IPS DF 4.7 (cell line): ENCODE measurements around the gene DTD2.
"Not testable (repeated sequence)": the region's sequence is repeated elsewhere in the genome, so short reads cannot be mapped to it uniquely, and the experiment has no call there.

Experiments used
- DNase-seq: peaks from one replicate; pipeline ENCODE4 v3.0.0-alpha.2; 2013; ENCODE audit warnings: low spot score; ENCODE audit errors: extremely low read depth

DTD2 gene

DNA sequence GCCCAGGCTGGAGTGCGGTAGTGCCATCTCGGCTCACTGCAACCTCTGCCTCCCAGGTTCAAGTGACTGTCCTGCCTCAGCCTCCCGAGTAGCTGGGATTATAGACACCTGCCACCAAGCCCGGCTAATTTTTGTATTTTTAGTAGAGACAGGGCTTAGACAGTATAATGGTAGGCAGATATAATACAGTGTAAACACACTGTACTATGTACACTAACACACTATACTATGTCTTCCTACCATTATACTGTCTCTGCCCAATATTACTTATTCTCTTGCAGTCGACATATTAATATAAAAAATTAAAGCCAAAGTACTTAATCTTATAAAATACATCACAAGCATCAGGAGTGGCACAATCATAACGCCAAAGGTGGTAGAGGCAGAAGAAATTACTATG is 15.0 kb downstream of the DTD2 start:
- no peak for DNase-seq

DNA sequence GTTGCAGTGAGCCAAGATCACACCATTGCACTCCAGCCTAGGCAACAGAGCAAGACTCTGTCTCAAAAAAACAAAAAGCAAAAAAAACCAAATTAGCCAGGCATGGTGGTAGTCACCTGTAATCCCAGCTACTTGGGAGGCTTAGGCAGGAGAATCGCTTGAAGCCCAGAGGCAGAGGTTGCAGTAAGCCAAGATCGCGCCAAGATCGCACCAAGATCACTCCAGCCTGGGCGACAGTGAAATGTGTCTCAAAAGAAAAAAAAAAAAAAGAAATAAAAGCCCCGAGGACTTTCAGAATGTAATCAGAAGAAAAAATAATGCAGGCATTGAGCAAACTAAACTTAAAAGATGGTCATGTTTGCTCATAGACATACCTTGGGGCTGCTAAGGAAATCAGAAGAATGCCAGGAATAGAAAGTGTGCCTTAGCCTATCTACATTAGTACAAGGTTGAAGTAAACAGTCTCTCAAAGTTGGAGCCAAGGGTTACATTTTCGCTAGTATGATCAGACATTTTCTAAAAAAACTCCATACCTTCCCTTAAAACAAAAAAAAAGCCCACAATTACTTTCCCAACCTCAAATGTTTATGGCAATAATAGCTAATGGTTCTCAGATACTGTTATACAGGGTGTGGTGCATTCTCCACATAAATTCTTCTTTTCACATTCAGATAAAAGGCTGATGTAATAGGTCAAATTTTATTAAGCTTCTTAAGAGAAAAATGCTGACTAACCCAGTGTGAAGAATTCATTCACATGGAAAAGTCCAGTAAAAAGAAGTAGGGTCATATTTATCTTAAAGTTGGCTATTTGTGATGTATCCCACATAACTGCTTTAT is 15.8 kb downstream of the DTD2 start:
- no peak for DNase-seq

DNA sequence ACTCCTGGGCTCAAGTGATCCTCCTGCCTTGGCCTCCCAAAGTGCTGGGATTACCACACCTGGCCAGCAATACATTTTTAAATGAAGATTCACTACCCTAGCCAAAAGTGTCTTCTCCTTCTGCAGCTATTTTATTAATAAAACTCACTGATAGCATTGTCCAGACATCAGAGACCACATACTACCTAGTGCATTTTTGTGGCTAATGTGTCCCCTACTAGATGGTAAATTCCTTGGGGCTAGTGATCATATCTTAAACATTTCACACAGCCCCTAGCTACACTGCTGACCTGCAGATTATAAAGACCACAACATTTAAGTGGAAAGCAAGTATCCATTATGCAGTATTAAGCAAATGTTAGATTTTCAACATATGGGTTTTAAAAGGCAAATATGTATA is 17.0 kb downstream of the DTD2 start:
- DNase-seq, result no peak

DNA sequence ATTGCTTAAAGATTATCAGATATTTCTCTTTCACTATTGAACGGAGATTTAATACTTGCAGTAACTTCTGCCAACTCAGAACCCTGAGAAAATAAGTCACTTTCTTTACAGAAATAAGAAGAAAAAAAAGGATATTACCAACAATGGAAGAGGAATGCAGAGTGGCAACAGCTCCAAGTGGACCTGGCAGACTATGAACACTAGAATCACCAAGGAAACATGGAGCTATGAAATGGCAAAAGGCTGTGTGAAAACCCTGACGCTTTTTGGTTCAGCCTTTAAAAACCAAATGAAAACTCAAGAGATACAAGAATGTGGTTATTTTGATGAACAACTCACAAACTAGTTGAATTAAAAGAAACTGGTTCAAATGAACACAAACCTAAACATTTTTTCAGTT is 17.7 kb downstream of the DTD2 start:
- DNase-seq, result no peak

DNA sequence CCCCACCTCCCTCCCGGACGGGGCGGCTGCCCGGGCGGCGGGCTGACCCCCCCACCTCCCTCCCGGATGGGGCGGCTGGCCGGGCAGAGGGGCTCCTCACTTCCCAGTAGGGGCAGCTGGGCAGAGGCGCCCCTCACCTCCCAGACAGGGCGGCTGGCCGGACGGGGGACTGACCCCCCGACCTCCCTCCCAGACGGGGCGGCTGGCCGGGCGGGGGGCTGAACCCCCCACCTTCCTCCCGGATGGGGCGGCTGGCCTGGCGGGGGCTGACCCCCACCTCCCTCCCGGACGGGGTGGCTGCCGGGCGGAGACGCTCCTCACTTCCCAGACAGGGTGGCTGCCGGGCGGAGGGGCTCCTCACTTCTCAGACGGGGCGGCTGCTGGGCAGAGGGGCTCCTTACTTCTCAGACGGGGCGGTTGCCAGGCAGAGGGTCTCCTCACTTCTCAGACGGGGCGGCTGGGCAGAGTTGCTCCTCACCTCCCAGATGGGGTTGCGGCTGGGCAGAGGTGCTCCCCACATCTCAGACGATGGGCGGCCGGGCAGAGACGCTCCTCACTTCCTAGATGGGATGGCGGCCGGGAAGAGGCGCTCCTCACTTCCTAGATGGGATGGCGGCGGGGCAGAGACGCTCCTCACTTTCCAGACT is 20.1 kb downstream of the DTD2 start:
- not testable (repeated sequence) for DNase-seq

DNA sequence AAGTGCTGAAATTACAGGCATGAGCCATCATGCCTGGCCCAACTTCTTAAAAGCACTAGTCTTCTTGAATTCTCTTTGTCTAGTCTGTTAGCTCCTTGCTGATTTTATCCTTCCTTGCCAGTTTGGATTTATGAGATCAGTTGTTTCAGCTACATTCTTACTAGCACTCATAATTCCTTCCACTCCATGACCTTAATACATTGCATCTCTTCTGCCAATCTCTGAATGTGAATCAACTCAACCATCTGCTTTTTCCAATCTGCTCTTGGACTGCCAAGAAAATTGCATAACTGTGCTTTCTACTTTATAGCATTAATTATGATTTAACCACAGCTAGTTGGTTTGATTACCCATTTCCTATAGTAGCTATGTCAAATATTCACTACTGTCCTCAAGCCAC is 22.0 kb downstream of the DTD2 start:
- DNase-seq, result no peak

DNA sequence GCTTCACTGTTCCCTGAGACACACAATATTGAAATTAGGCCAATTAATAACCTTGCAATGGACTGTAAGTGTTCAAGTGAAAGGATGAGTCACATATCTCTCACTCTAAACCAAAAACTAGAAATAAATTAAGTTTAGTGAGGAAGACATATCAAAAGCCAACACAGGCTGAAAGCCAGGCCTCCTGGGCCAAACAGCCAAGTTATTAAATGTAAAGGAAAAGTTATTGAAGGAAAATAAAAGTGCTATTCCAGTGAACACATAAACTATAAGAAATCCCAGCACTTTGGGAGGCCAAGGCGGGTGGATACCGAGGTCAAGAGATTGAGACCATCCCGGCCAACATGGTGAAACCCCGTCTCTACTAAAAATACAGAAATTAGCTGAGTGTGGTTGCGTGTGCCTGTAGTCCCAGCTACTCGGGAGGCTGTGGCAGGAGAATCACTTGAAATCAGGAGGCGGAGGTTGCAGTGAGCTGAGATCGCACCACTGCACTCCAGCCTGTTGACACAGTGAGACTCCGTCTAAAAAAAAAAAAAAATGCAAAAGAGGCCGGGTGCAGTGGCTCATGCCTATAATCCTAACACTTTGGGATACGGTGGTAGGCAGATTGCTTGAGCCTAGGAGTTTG is 26.6 kb downstream of the DTD2 start:
- DNase-seq, result no peak

DNA sequence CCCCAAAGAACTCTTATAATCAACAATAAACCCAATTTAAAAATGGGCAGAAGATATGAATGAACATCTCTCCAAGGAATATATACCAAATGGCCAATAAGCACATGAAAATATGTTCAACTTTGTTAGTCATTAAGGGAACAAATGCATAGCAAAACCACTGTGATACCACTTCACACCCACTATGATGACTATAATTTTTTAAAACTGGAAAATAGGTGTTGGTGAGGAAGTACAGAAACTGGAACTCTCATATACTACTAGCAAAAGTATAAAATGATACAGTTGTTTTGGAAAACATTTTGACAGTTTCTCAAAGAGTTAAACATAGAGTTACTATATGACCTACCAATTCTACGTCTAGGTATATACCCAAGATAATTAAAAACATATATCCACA is 27.5 kb downstream of the DTD2 start:
- DNase-seq, result no peak

DNA sequence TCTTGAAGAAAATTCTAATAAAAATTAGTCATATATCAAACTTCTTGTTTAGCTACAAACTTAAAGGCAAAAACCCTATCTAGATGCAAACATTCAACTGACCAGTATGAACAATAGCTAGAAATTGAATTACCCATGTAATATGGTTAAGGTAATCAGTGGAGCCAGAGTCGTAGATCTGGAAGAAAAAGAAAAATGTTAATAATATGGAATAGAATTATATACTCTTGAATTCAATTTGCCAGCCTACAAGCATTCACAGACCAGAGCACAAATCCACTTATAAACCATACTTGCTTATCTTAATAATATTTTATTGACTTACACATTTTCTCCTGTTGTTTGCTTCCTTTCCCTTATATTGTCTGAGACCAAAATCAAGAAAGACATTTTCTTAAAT is 29.3 kb downstream of the DTD2 start:
- no peak for DNase-seq

DNA sequence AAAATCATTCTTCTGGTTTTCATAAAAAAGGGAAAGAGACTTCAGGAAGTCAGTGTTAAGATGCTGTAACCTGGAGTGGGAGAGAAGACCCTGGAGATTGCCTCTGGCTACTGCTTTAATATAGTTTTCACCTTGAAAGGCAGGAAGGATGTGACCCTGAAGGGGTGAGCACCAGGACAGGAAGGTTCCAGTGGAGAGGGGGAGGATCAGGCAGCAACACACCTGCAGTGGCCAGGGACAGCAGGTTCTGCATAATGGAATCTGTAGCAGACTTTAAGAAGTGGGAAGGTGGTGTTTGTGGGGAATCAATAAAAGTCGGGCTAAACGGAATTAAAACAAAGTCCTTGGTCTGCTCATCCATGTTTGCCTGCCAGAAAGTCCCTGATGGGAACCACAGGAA is 30.6 kb downstream of the DTD2 start:
- DNase-seq, result no peak

DNA sequence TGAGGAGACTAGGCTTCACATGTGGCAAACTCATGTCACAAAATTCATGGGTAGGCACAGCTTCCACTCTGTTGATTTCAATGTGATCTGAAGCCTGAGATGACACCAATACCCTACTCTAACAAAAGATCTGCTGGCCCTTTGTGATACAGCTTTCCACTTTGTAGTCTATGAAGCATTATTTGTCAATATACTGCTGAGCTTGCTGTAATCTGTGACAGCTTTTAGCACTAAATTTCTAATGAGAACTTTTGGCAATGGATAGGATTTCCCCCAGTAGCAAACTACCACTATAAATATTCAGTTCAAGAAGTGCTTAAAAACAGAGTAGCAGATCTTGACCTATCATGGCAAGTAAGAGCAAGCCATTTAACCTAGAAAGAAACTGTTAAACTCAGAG is 31.4 kb downstream of the DTD2 start:
- no peak for DNase-seq

DNA sequence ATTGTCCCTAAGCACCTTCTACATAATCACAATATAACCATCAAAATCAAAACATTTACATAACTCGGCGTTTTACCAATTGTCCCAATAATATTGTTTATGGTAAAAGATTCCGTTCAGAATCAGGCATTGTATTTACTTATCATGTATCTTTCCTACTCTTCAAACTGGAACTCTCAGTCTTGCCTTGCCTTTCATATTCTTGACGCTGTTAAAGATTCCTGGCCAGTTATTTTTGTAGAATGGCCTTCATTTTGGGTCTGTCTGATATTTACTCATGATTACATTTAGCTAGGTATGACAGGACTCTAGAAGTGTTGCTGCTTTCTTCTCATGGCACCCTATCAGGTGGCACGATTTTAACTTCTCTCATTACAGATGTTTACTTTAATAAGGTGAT is 36.1 kb downstream of the DTD2 start:
- no peak for DNase-seq

DNA sequence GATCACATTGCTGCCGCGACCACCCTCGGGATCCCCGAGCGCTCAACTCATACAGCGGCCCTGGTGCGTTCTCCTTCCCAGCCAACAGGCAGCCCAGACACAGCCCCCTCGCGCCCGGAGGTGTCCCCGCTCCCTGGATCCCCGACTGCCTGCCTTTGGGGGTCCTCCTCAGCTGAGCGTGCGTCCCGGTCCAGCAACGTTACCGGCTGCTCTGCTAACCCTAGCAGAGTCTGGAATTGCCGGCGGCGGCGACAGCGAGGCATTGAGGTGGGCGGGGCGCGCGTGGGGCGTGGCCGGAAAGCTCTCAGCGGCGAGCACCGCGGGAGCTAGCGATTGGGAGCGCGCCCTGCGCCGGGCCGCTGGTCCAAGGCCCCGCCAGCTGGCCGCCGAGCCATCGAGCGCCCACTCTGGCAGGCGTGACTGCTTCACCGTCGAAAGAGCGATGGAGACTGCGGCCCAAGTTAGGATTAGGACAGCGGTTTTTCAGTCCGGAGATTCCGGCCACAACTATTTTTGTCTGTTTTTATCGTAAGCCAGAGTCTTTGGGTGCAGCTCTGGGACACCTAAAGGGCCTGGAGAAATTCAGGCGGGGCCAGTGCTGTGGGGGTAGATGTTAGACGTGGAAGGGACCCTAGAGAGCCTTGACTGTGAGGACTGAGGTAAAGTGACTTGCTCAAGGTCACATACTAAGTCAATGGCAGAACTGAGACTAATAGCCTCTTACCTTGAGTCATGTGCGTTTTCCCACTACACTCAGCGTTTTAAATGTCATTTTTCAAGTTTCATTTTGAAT is 36.8 kb downstream of the DTD2 start, which contains the start of gene HEATR5A:
TSS of gene HEATR5A (minus strand) at position 232 of the 793 bp plus-strand sequence. CDS start 17,575 bp downstream, outside the sequence.
- peak; percentile 66 for DNase-seq

DNA sequence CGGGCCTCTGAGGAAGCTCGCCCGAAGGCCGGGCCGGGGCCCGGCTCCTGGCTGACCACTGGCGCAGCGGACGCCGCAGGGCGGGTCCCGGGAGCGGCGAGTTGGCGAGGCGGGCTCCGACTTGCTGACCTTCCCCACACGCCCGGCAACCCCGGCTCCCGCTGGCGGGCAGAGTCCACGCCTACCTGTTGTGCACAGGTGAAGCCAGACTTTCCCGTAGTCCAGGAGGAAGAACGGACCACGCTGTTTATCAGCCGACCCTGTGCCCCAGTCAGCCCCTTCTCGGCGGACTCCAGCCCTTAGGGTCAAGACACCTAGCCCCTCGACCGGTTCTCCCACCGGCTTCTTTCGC is 37.4 kb downstream of the DTD2 start:
- DNase-seq, result no peak

DNA sequence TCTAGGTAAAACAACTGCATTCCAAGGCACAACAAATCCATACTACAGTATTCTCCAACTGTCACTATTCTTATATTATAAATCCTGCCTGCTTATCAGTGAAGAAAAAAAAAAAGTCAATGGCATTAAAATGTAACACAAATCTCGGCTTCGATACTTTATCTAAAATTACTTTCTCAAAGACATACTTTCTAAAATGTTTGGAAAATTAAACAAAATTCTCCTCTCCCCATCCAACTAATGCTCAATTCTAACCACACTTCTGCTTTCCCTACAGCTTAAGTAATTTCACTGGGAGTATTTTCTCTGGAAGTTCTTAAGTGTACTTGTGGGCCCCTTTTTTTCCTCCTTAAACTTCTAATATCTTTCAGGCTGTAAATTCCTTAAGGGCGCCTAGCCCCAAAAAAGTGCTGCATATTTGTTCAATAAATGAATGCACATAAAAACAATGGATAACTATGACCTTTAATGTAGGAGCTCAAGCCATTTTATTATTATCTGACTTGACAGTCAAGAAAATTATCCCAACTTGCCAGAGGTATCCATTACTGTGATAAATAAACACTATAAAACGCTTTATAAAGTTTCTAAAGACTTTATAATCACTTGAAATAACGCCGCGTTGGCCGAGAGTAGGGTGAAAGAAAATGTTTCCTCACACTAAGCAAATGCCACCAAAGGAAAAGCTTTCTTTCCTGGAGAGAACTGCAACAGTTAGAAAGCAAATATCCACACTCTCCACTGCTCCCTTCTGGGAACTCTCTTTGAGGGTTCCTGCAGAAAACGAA is 37.9 kb downstream of the DTD2 start:
- no peak for DNase-seq

DNA sequence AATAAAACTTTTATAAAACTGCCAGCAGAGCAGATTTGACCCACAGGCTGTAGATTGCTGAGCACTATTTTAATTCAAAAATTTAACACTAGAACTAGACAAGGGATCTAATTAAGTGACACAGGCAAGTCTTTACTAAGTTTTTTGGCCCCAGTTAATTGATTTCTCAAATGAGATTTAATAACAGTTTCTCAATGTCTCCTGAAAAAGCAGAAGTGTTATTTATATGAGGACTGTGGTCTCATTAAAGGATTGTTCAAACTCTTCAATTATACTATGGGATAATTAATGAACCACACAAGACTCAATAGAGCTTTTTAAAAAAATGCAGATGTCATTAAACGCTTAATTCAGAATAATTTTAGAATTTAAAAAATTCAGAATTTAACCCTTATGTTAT is 38.9 kb downstream of the DTD2 start:
- no peak for DNase-seq

DNA sequence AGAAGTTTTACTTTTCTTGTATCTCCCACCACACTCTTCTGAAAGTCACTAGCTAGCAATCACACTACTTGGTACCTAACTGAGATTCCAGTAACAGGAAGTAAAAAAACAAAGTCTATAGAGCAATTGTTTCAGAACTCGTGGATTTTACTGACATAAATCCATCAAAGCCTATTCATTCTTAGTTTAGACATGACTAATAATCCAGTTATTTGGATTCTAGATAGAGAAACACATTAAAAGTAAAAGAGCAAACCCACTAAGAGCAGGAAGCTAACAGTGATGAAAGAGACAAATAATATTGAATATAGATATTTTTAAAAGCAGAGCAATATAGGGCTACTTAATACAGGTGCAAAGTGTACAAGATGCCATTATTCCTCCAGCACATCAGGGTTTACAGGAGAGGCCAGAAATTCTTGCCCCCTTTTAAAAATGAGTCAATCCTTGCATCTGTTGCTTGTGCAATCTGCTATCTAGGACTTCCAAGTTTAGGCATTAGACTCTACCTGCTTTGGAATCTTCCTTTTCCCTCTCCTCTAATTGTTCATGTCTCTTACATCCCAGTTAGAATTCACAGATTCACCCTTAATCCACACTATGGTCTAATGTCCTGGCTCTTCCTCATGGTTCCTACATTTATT is 43.0 kb downstream of the DTD2 start:
- DNase-seq, result no peak

DNA sequence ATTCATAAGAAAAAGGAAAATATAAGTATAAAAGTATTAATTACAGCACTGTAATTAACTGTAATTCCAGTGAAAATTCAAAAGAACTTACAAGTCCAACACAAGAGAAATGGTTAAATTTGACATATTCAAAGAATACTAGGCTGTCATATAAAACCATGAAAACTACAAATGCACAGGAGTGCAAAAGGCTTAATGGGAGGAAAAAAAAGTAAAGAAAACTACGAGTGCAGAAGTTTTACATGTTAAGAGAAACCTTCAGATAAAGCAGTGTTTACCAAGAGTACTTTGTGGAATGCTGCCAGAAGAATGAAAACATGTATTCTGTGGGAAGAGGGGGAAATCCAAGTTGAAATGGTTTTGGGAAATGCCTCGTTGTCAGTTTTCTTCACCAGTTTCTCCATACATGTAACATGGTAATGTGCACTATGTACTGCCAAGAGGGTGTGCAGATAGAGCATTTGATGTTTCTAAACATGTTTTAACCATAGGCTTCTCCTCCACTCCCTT is 46.0 kb downstream of the DTD2 start:
- DNase-seq, result no peak

DNA sequence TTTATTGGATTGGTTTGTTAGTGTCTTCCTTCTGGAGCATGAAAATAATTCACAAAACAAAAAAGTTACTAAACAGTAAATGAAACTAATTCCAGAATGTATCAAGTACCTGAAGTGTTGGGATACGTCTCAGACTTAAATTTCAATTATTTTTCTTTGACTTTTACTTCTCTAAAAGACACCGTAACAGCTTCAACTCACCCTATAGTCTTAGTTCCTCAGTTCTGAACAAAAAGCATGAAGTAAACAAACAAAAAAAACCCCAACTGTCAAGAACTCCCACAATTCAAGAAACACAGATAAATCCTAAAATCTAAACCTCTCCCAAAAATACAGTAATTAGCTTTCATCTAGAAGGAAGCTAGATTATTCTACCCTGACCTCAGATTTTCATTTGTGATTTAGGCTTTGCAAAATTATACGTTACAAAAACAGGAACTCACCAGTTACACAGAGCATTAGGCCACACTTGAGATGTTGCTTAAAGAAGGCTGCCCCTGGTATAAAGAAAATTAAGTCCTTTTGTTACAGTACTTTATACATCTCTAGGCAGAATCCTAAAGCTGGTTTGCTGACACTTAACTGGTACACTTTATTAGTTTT is 47.2 kb downstream of the DTD2 start:
- DNase-seq, result no peak

DNA sequence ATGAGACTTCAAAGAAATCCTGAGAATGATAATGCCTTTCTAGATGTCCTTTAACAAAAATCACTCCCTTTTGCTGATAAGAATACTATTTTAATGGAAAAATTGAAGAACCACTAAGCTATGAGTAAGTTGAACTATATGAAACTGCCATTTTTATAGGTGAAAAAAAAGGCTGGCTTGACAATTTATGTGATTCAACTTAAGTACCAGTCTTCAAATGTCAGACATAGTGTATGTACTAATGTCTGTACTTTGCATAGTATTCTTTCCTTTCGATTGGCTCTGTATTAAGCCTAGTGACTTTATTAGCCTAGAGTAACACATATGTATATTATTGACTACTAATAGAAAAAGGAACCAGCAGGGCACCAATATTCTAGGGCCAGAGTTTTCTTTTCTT is 48.9 kb downstream of the DTD2 start:
- no peak for DNase-seq
